NCI-H2196 treated with DMSO at 0.1 percent for 48 hours (cell line): Measurements from ENCODE around the gene BAIAP2.

Experiments used
- DNase-seq: peaks from one replicate; lab custom pipeline; 2025; ENCODE audit not compliant: unreplicated experiment; lab: John Stamatoyannopoulos, UW

The BAIAP2 gene

GRCh38 chr17:81154961-81155360 lies 120.0 kb downstream of the BAIAP2 start:
- DNase-seq: no peak

GRCh38 chr17:81156866-81157805 lies 122.2 kb downstream of the BAIAP2 start:
- DNase-seq: no peak

- DNase-seq: no peak
These were observed 123.1 kb downstream of the BAIAP2 start for GRCh38 chr17:81157848-81158687.

GRCh38 chr17:81158688-81159590 lies 124.0 kb downstream of the BAIAP2 start:
- no peak for DNase-seq

DNA sequence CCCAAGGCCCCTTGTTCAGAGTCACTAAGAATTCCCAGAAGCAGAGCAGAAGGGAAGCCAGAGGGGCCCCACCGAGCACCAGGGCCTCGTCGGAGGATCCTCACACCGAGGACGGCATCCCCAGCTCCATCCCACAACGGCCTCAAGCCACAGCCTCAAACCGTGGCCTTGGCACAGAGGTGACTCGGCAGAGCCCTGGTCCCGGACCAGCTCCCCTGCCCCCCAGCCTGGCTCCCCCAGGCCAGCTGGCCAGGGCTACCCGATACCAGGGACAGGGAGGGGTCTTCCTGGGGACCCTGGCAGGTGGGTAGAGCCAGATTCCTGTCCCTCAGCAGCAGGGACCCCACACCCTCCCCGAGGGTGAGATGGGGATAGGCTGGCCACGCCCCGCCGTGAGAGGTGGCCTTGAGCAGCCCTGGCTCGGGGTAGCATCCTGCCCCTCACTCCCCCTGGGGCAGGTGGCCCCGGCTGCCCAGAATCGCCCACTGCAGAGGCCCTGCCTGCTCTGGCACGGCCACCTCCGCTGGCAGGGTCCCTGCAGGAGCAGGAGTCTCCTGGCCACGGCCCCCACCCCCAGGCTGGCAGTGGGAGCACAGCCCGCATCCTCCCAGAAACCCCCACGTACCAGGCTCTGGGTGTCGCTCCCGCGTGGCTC lies 124.8 kb downstream of the BAIAP2 start:
- no peak for DNase-seq

DNA sequence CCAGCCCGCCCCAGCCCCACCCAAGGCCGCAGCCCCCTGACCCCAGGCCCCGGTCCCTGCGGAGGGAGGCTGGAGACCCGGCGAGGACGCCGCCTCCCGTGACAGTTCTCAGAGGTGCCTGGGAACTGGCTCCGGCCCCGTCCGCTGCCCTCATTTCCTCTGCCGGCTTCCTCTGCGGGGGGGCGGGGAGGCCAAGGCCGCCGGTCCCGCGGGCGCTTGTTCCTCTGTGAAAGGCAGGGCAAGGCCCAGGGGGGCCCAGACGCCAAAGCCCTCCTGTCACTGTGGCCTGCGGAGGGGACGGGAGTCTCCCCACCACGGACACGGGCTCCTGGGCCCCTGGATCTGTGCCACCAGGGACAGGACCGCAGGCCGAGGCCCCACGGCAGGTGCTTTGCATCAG lies 125.4 kb downstream of the BAIAP2 start:
- no peak for DNase-seq

- DNase-seq: no peak
These were observed 125.9 kb downstream of the BAIAP2 start for GRCh38 chr17:81160747-81161453.

DNA sequence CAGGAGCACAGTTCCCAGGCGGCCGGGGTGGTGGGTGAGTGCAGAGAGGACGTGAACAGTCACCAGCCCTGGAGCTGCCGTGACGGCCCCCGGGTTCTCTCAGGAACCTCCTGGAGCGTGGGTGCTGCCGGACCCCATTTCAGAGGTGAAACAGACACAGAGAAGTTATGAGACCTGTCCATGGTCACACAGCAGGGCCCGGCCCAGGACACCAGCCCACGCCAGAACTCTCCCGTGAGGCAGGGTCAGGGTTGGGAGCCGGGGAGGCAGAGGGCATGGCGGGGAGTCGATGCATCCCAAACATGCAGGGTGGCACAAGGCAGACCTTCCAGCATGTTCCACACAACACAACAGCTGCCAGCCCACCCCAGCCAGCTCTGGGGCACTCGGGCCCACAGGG lies 126.6 kb downstream of the BAIAP2 start:
- DNase-seq: no peak

DNA sequence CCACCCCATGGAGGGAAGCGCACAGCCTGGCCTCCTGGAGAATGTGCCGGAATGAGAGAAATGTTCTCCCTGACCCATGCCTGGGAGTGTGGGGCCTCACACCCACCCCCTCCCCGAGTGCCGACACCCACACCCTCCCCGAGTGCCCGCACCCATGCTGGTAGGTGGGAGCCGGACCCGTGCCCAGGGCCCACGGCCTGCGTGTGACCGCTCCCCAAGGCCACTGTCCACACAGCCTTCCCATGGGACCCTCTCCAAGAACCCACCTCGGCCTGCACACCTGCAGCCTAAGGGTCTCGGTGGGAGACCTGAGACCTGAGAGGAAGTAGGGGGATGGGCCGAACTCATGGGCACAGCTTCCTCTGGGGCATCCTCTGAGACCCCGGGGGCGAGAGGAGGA lies 127.0 kb downstream of the BAIAP2 start:
- DNase-seq: no peak

DNA sequence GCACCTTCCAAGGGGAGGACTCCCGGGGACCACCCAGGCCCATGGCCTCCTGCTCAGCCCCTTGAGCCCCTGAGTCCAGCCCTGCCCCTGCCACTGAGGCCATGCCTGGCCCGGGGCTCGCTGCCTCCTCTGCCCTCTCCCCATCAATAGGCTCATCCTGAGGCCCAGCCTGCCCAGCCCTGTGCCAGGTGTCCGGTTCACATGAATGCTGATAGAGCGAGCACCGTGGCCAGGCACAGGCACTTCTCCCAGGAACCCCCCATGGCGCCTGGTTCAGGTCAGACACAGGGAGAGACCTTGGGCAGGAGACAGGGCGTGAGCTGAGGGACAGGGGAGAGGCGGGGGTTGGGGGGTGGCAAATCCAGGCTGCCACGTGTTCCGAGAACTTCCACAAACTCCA lies 127.5 kb downstream of the BAIAP2 start:
- DNase-seq: no peak

- DNase-seq: no peak
These were observed 128.2 kb downstream of the BAIAP2 start for GRCh38 chr17:81163051-81163695.

- no peak for DNase-seq
These were observed 128.9 kb downstream of the BAIAP2 start for GRCh38 chr17:81163703-81164370.

DNA sequence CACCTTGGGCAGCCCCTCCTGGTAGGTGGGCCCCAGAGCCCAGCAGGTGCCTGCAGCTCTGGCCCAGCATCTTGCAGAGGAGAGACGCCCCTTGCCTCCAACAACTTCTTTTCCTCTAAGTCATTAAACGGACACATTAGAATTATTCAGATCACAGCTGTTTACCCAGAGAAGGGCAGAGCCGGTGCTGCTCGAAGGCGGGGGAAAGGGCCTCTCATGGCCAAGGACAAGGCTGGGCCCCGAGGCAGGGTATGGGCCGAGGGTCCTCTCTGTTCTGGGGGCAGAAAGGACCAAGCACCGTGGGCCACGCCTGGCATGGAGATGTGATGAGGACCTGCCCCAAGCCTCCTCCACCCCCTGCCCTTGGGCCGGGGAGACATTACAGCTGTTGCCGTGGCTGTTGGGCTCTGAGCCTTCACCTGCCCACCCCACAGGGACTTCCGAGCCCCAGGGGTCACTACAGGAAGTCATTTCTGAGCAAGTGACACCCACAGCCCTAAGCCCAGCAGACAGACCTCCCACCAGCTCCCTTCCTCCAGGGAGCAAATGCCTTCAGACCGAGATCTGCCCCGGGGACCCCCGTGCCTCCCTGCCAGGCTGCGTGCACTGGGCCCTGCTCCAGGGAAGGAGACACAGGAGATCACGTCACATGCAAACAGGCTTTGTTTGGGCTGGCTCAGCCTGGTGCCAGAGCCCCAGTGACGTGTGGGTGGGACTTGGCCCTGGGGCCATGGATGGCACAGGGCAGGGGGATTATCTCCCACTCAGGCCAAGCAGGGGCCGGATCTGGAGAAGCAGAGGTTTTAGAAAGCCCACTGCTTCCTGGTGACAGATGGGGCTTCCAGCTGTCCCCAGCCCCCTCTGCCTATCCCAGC lies 129.7 kb downstream of the BAIAP2 start:
- no peak for DNase-seq

GRCh38 chr17:81165246-81166032 lies 130.5 kb downstream of the BAIAP2 start, which contains the start of gene PVALEF:
TSS of gene PVALEF (plus strand) at chr17:81165507. CDS start at chr17:81181227, 15,720 bp downstream.
- no peak for DNase-seq

GRCh38 chr17:81166033-81166492 lies 131.1 kb downstream of the BAIAP2 start, which contains the start of gene AATK:
TSS of gene AATK (minus strand) at chr17:81166221. CDS start at chr17:81165992, 229 bp downstream.
- DNase-seq: no peak
